ENCODE measurements around the gene CD3G. TPM values are rescaled to one million over a fixed set of nuclear protein-coding genes. Genes with fewer than 3 reads are reported as not detected.
A peak's percentile ranks its signal among the peaks of the same experiment; 100 is the strongest.
"Not testable (repeated sequence)": the region's sequence is repeated elsewhere in the genome, so short reads cannot be mapped to it uniquely, and the experiment has no call there.

CD3G gene
- total RNA-seq = 134 and 139 TPM in 2 replicates

DNA sequence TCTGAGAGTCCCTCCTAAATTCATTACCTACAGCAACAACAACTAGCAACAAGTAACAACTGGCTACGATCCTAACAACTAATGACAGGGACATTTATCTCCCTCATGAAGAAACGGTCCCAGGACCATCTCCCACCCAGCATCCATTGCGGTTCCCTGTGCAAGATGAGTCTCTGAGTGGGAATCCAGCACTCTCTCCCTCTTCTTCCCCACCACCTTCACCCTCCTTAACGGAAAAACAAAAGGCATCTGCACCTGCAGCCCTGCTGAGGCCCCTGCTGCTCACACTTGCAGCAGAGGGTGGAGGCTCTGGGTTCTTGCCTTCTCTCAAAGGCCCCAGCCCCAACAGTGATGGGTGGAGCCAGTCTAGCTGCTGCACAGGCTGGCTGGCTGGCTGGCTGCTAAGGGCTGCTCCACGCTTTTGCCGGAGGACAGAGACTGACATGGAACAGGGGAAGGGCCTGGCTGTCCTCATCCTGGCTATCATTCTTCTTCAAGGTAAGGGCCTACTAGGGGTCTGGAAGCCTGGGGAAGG, at the start of gene CD3G:
TSS of gene CD3G (plus strand) at position 364 of the 535 bp plus-strand sequence. CDS start at position 444, 80 bp downstream.
- Mint-ChIP-seq H3K4me1 (ENCODE audit: low read depth) (peaks cover 68% of the 10 kb centered on the region), H3K27me3 (ENCODE audit: low read depth) (no peaks in the 10 kb centered on the region), H3K4me3 (ENCODE audit: low read depth) (peak within 1 kb of the TSS; percentile 86)

DNA sequence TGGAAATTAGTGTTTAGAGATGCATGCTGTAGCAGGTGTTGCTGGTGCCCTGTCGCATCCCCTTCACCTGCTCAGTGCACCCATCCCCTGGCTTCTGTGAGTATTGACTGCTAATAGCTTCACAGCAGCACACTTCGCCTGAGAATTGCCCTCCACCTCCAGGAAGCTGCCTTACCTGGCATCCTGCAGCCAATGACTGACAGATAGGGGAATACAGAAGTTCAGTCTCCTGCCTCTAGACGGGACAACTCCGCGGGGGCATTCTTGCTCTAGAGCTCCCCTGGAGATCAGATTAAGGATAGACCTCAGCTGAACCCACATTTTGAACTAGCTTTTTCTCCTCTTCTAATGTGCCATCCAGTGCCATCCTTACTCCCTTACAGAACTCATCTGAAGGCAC, 48.9 kb upstream of the CD3G start:
- no peak for DNase-seq (ENCODE audit: low spot score)
- no peaks in the 10 kb centered on the region for H3K27me3 Mint-ChIP-seq (ENCODE audit: low read depth)
- intact Hi-C loops (cut with micrococcal nuclease) = loop anchor here (2.0 kb wide), 1 partner anchor 58 kb away; no protein-coding TSS in a partner anchor
- H3K4me1 Mint-ChIP-seq (ENCODE audit: low read depth) = peaks cover 22% of the 10 kb centered on the region
- no peaks in the 10 kb centered on the region for H3K9me3 Mint-ChIP-seq
- no peak overlapping the region for H3K4me3 Mint-ChIP-seq (ENCODE audit: low read depth)
- H3K27ac Mint-ChIP-seq = no peak overlapping the region
- no peaks in the 10 kb centered on the region for H3K36me3 Mint-ChIP-seq (ENCODE audit: low read depth)

More for the DNA sequence above, at the start of gene CD3G:
- peak; percentile 65 for DNase-seq (ENCODE audit: low spot score)
- Mint-ChIP-seq H3K27ac (peak within 1 kb of the TSS; percentile 85), H3K36me3 (ENCODE audit: low read depth) (peaks cover 62% of the 10 kb centered on the region), H3K9me3 (no peaks in the 10 kb centered on the region)
- intact Hi-C loops (cut with micrococcal nuclease) = loop anchor here (5.0 kb wide), 2 partner anchors 92 to 93 kb away; partner anchors contain the start of genes KMT2A and MPZL3

DNA sequence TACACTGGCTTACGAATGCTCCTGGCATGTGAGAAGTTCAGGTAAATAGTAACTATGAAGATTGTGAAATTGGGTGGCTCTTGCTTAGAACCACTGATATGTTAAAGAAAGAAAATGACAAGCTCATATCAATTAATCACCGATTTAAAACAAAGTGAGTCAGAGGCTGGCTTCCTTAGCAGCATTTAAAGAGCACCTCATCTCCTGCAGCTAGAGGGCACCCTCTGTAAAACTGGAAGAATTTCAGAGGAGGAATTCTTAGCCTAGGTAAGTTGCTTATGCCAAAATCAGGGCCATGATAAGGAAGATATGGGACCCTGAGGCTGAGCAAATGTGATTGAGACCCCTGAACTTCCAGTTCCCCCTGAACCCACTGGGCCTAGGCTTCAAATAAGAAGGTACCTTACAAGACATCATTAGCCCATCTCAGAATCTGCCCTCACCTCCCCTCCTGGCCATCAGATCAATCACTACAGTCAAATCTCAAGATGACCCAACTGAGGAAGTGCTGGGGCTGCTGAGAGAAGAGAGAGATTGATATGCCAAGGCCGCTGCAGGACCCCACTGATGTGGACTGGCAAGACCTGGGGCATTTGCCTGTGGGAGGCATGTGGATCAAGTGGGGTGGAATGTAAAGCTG, 48.2 kb upstream of the CD3G start:
- intact Hi-C loops (cut with micrococcal nuclease) = loop anchor here (2.0 kb wide), 2 partner anchors 15 to 57 kb away; no protein-coding TSS in a partner anchor
- no peak overlapping the region for H3K27ac Mint-ChIP-seq
- H3K9me3 Mint-ChIP-seq = no peaks in the 10 kb centered on the region
- no peak overlapping the region for H3K4me3 Mint-ChIP-seq (ENCODE audit: low read depth)
- H3K36me3 Mint-ChIP-seq (ENCODE audit: low read depth) = no peaks in the 10 kb centered on the region
- H3K4me1 Mint-ChIP-seq (ENCODE audit: low read depth) = peaks cover 16% of the 10 kb centered on the region
- no peak for DNase-seq (ENCODE audit: low spot score)
- H3K27me3 Mint-ChIP-seq (ENCODE audit: low read depth) = no peaks in the 10 kb centered on the region

DNA sequence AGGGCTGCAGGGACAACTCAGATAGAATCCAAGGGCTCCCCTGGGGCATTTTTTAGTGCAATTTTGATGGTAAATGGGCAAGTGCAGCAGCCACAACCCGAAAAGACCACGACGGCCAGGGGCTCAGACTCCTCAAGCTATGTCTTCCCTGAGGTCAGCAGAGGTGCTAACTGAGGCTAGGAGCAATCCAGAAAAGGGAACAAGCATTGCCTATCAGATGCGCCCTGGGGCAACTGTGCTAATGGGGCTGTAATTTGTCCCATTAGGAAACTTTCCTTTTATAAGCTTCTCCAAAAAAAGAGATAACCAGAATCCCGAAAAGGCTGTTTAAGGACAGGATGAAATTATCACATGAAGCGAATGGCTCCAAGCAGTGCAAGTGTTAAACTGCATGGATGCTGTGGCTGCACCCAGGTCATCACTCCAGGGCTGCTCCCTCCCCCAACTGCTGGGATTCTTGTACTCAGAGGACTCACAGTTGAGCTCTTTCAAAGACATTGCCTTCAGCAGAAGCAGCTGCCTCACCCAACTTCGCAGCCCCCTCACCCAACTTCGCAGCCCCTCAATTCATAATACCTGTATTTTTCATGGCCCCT, 42.4 kb upstream of the CD3G start:
- intact Hi-C loops (cut with micrococcal nuclease) = no loop called here
- Mint-ChIP-seq H3K36me3 (ENCODE audit: low read depth) (peaks cover 18% of the 10 kb centered on the region), H3K4me1 (ENCODE audit: low read depth) (peaks cover 25% of the 10 kb centered on the region), H3K9me3 (no peaks in the 10 kb centered on the region), H3K27me3 (ENCODE audit: low read depth) (no peaks in the 10 kb centered on the region), H3K27ac (no peak overlapping the region), H3K4me3 (ENCODE audit: low read depth) (no peak overlapping the region)
- DNase-seq (ENCODE audit: low spot score) = no peak

DNA sequence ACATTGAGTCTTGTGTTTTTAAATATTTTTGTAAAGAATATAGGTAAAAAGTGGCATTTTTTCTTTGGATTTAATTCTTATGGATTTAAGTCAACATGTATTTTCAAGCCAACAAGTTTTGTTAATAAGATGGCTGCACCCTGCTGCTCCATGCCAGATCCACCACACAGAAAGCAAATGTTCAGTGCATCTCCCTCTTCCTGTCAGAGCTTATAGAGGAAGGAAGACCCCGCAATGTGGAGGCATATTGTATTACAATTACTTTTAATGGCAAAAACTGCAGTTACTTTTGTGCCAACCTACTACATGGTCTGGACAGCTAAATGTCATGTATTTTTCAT, 39.9 kb upstream of the CD3G start:
- Mint-ChIP-seq H3K36me3 (ENCODE audit: low read depth) (peaks cover 42% of the 10 kb centered on the region), H3K9me3 (no peaks in the 10 kb centered on the region), H3K4me1 (ENCODE audit: low read depth) (peaks cover 43% of the 10 kb centered on the region), H3K27ac (peak overlapping the region; percentile 100), H3K4me3 (ENCODE audit: low read depth) (peak overlapping the region; percentile 89), H3K27me3 (ENCODE audit: low read depth) (no peaks in the 10 kb centered on the region)
- no peak for DNase-seq (ENCODE audit: low spot score)
- intact Hi-C loops (cut with micrococcal nuclease) = loop anchor here (1.0 kb wide), 1 partner anchor 34 kb away; no protein-coding TSS in a partner anchor

DNA sequence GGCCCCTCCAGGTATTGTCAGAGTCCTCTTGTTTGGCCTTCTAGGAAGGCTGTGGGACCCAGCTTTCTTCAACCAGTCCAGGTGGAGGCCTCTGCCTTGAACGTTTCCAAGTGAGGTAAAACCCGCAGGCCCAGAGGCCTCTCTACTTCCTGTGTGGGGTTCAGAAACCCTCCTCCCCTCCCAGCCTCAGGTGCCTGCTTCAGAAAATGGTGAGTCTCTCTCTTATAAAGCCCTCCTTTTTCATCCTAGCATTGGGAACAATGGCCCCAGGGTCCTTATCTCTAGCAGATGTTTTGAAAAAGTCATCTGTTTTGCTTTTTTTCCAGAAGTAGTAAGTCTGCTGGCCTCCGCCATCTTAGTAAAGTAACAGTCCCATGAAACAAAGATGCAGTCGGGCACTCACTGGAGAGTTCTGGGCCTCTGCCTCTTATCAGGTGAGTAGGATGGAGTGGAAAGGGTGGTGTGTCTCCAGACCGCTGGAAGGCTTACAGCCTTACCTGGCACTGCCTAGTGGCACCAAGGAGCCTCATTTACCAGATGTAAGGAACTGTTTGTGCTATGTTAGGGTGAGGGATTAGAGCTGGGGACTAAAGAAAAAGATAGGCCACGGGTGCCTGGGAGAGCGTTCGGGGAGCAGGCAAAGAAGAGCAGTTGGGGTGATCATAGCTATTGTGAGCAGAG, 39.4 kb upstream of the CD3G start, which contains the start of gene CD3E:
TSS of gene CD3E (plus strand) at position 163 of the 681 bp plus-strand sequence. CDS start at position 386, 223 bp downstream.
- Mint-ChIP-seq H3K9me3 (no peaks in the 10 kb centered on the region), H3K27me3 (ENCODE audit: low read depth) (no peaks in the 10 kb centered on the region), H3K4me3 (ENCODE audit: low read depth) (peak within 1 kb of the TSS; percentile 89), H3K36me3 (ENCODE audit: low read depth) (peaks cover 48% of the 10 kb centered on the region), H3K4me1 (ENCODE audit: low read depth) (peaks cover 47% of the 10 kb centered on the region), H3K27ac (peak within 1 kb of the TSS; percentile 100)
- intact Hi-C loops (cut with micrococcal nuclease) = loop anchor here (1.0 to 5.0 kb wide), 3 partner anchors 34 to 268 kb away; partner anchors contain the start of gene ARCN1
- DNase-seq (ENCODE audit: low spot score) = peak; percentile 64

DNA sequence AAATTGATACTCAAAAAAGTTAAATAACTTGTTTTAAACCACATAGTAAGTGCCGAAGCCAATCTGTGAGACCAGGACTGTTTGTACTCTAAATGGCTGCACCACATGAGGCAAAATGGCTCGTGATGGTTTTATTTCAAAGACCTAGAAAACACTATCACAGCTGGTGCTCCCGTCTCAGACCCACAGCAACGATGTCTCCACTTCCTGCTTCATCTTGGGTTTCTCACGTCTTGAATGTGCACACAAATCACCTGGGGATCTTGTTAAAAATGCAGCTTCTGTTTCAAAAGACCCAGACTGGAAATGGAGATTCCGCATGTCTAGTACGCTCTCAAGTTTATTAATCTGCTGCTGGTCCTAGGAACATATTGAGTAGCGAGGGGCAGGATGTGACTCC, 38.4 kb upstream of the CD3G start:
- Mint-ChIP-seq H3K27me3 (ENCODE audit: low read depth) (no peaks in the 10 kb centered on the region), H3K4me3 (ENCODE audit: low read depth) (peak overlapping the region; percentile 89), H3K27ac (peak overlapping the region; percentile 100), H3K9me3 (peaks cover 3% of the 10 kb centered on the region), H3K36me3 (ENCODE audit: low read depth) (peaks cover 56% of the 10 kb centered on the region), H3K4me1 (ENCODE audit: low read depth) (peaks cover 53% of the 10 kb centered on the region)
- intact Hi-C loops (cut with micrococcal nuclease) = loop anchor here (1.0 to 5.0 kb wide), 5 partner anchors 37 to 267 kb away; partner anchors contain the start of genes ARCN1 and CD3D
- peak; percentile 24 for DNase-seq (ENCODE audit: low spot score)

DNA sequence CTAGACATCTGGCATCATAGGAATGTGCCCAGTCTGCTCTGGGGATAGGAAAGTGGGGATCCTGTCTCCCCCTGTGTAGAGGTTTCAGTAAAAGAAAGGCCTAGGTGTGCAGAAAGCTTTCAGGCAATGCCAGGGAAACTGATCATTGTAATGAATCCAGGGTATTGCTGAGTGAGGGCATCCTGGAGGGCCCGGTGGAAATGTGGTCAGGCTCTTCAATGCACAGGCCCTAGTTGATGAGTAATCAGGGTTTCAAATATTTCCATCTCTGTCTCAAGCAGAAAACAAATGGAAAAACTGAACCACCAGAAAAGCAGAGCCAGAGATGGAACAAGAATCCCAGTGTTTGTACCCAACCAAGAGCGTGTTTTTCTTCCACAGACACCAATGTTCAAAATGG, 37.6 kb upstream of the CD3G start:
- Mint-ChIP-seq H3K4me1 (ENCODE audit: low read depth) (peaks cover 58% of the 10 kb centered on the region), H3K27ac (peak overlapping the region; percentile 100)

DNA sequence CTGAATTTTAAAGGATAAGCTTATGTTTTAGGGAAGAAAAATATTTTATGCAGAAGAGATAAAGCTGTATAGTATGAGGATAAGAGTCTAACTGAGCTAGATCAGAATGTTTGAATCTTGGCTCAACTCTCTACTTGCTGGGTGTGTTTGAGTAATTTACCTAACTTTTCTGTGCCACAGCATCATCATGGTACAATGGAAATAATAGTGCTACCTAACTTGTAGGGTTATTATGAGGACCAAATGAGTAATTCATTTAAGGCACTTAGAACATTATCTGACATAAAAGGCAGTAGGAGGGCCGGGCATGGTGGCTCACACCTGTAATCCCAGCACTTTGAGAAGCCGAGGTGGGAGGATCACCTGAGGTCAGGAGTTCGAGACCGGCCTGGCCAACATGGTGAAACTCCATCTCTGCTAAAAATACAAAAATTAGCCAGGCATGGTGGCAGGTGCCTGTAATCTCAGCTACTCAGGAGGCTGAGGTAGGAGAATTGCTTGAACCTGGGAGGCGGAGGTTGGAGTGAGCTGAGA, 35.1 kb upstream of the CD3G start:
- DNase-seq (ENCODE audit: low spot score); H3K27me3 Mint-ChIP-seq (ENCODE audit: low read depth): not testable (repeated sequence)
- H3K4me1 Mint-ChIP-seq (ENCODE audit: low read depth) = peaks cover 68% of the 10 kb centered on the region

More for the DNA sequence above, 37.6 kb upstream of the CD3G start:
- no peak for DNase-seq (ENCODE audit: low spot score)
- H3K9me3 Mint-ChIP-seq = peaks cover 3% of the 10 kb centered on the region
- H3K4me3 Mint-ChIP-seq (ENCODE audit: low read depth) = peak overlapping the region; percentile 74
- intact Hi-C loops (cut with micrococcal nuclease) = loop anchor here (1.0 to 5.0 kb wide), 5 partner anchors 36 to 266 kb away; partner anchors contain the start of genes ARCN1 and CD3D
- peaks cover 65% of the 10 kb centered on the region for H3K36me3 Mint-ChIP-seq (ENCODE audit: low read depth)
- H3K27me3 Mint-ChIP-seq (ENCODE audit: low read depth) = no peaks in the 10 kb centered on the region

DNA sequence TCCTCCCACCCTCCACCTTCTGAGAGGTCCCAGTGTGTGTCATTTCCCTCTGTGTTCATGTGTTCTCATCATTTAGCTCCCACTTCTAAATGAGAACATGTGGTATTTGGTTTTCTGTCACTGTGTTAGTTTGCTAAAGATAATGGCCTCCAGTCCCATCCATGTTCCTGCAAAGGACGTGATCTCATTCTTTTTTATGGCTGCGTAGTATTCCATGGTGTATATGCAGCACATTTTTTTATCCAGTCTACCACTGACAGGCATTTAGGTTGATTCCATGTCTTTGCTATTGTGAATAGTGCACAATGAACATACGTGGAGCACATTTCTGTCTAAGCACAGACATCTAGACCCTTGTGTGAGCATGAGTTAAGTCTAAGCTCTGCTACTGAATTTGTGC, 33.9 kb upstream of the CD3G start:
- Mint-ChIP-seq H3K27me3 (ENCODE audit: low read depth) (no peaks in the 10 kb centered on the region), H3K4me3 (ENCODE audit: low read depth) (no peak overlapping the region), H3K9me3 (peaks cover 3% of the 10 kb centered on the region), H3K36me3 (ENCODE audit: low read depth) (peaks cover 89% of the 10 kb centered on the region), H3K27ac (peak overlapping the region; percentile 71), H3K4me1 (ENCODE audit: low read depth) (peaks cover 71% of the 10 kb centered on the region)
- DNase-seq (ENCODE audit: low spot score) = no peak
- intact Hi-C loops (cut with micrococcal nuclease) = loop anchor here (2.0 kb wide), 1 partner anchor 13 kb away; no protein-coding TSS in a partner anchor

More for the DNA sequence above, 35.1 kb upstream of the CD3G start:
- Mint-ChIP-seq H3K27ac (peak overlapping the region; percentile 100), H3K36me3 (ENCODE audit: low read depth) (peaks cover 87% of the 10 kb centered on the region), H3K4me3 (ENCODE audit: low read depth) (peak overlapping the region; percentile 1)
- H3K9me3 Mint-ChIP-seq = not testable (repeated sequence)
- intact Hi-C loops (cut with micrococcal nuclease) = loop anchor here (5.0 kb wide), 2 partner anchors 92 to 263 kb away; partner anchors contain the start of gene ARCN1

DNA sequence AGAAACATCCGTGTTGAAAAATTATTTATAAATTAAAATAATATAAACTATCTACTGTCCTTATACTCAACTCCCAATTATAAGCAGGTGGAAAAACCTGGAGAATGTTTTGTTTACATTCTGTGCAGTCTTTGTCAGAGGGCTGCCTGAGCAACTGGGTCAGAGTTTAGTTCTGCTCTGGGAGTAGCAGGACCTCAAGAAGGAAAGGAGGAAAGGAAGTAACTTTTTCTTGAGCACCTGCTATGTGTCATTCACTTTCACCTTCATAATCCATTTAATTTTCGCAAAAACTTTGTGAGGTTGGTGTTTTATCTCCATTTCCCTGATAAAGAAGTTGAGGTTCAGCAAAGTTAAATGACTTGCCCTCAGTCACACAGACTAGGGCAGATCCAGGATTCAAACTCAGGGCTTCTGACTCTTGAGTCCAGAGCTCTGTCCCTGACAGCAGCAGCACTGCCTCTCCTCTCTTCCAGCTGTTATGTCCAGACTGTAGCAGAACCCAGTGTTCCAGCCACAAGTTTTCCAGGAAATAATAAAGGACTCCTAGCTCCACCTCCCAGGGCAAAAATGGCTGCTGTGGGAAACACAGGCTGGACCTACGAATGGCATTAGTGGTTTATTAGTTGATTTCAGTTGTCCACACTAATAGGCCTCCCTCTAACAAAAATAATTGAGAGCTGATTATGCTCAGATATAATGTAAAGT, 33.2 kb upstream of the CD3G start:
- Mint-ChIP-seq H3K27me3 (ENCODE audit: low read depth) (no peaks in the 10 kb centered on the region), H3K9me3 (peaks cover 3% of the 10 kb centered on the region), H3K4me1 (ENCODE audit: low read depth) (peaks cover 75% of the 10 kb centered on the region), H3K36me3 (ENCODE audit: low read depth) (peaks cover 90% of the 10 kb centered on the region), H3K4me3 (ENCODE audit: low read depth) (no peak overlapping the region), H3K27ac (peak overlapping the region; percentile 35)
- DNase-seq (ENCODE audit: low spot score) = no peak
- intact Hi-C loops (cut with micrococcal nuclease) = loop anchor here (2.0 kb wide), 1 partner anchor 14 kb away; no protein-coding TSS in a partner anchor

Measured in activated T-helper 2 cell treated with anti-CD3 and anti-CD28 coated beads, Interferon-gamma antibody, Interleukin-2, Interleukin-4, amounts not matched to agents 10 μg/mL and 5 μg/mL and 100 μg/mL, durations not matched to agents 14 hours and 24 hours and 36 hours (primary cell).